Stomach (tissue), 9 donors: Measurements from ENCODE around the gene DQX1. TPM values are rescaled to one million over a fixed set of nuclear protein-coding genes. Genes with fewer than 3 reads are reported as not detected.
"Not testable (repeated sequence)": the region's sequence is repeated elsewhere in the genome, so short reads cannot be mapped to it uniquely, and the experiment has no call there.

Experiments used
- DNase-seq, 2 donors: peaks; one replicate each; pipeline versions ENCODE4 v3.0.0 to v3.0.0-alpha.2; 2013 to 2019
- H3K27ac ChIP-seq, 5 donors: fragments of 200-600 bp in 4 of 5; sonication (generic) in 4 of 5; one replicate each; pipeline ENCODE4 v1.5.1; 2013 to 2019; ENCODE audit warnings: mild to moderate bottlenecking in 1 of 5, moderate library complexity in 1 of 5
- H3K27me3 ChIP-seq, 3 donors: fragments of 200-600 bp; sonication (generic); one replicate each; pipeline ENCODE4 v1.5.1; 2017 to 2019; ENCODE audit warnings: mixed run types in 1 of 3
- H3K36me3 ChIP-seq, 4 donors: fragments of 200-600 bp; sonication (generic); 1 replicate in 3 of 4; 2 replicates in 1 of 4; pipeline ENCODE4 v1.5.1; 2016 to 2019
- H3K4me1 ChIP-seq, 4 donors: fragments of 200-600 bp; sonication (generic); one replicate each; pipeline ENCODE4 v1.5.1; 2016 to 2019
- H3K4me3 ChIP-seq, 4 donors: fragments of 200-600 bp; sonication (generic) in 3 of 4; one replicate each; pipeline ENCODE4 v1.5.1; 2016 to 2019; ENCODE audit warnings: mild to moderate bottlenecking in 1 of 4
- H3K9me3 ChIP-seq, 4 donors: fragments of 200-600 bp; sonication (generic); one replicate each; pipeline ENCODE4 v1.5.1; 2016 to 2019
- CTCF ChIP-seq, 7 experiments: fragments of 450-650 bp in 4 of 7; fragments of 200-600 bp in 3 of 7; sonication (generic) in 3 of 7; IDR thresholded peaks; one replicate each; pipeline ENCODE4 v1.5.1; 2016 to 2019; ENCODE audit warnings: antibody characterized with exemption in 7 of 7, control low read depth in 2 of 7, mild to moderate bottlenecking in 1 of 7
- EP300 ChIP-seq: sonication (generic); formaldehyde crosslinking; IDR thresholded peaks from one replicate; pipeline ENCODE4 v1.6.1; 2017; ENCODE audit warnings: antibody characterized with exemption
- POLR2A ChIP-seq, 4 donors: fragments of 450-650 bp; IDR thresholded peaks; one replicate each; pipeline ENCODE4 v1.6.1; 2016; ENCODE audit warnings: antibody characterized with exemption in 4 of 4, control low read depth in 2 of 4, mild to moderate bottlenecking in 1 of 4, moderate library complexity in 1 of 4
- POLR2AphosphoS5 ChIP-seq, 3 donors: sonication (generic); formaldehyde crosslinking; IDR thresholded peaks; one replicate each; pipeline ENCODE4 v1.6.1; 2016; ENCODE audit warnings: antibody characterized with exemption in 3 of 3
- WGBS, 5 donors: extraction: QIAGEN DNeasy Blood & Tissue Kit in 3 of 5; methylation state at CpG; one replicate each; pipeline versions ENCODE4 v1.1.5 to v1.1.7; 2013 to 2018; 5-methylcytosine and 5-hydroxymethylcytosine counted together
- intact Hi-C: fragments of 100-400 bp; cut with DNase I; formaldehyde crosslinking; loops from one replicate; pipeline ENCODE4 v1.15.1; 2023; ENCODE audit warnings: low total_unique reads
- polyA plus RNA-seq, 3 donors: library from polyadenylated mRNA; stranded (reverse); fragments of 200-250 nt; gene quantifications; one replicate each; pipeline ENCODE4 v1.2.3, GENCODE V29; 2013
- total RNA-seq, 5 donors: library from RNA; depleted of rRNA; stranded (reverse); fragments of >200 nt; gene quantifications; one replicate each; pipeline versions ENCODE4 v1.1.0 to v1.2.3, GENCODE V29; 2014 to 2016
- donor health status: healthy with polysubstance abuse.
- donor health status: Bipolar disorder and iron deficiency.
- donor health status: healthy.

DQX1 gene
- total and polyA plus RNA-seq, 8 donors: 2.1 to 42.6 (median 10.3) TPM

- TF ChIP-seq POLR2AphosphoS5 (IDR thresholded peaks at IDR 0.05) (no peak), POLR2A (IDR thresholded peaks at IDR 0.05) (no peak), CTCF (IDR thresholded peaks at IDR 0.05) (no peak), EP300 (no peak)
- Histone ChIP-seq H3K4me1 (peaks cover 14 to 27% (median 25%) of the 10 kb centered on the region in 4 donors), H3K4me3 (peak overlapping the region; percentile 54 to 82 (median 66)), H3K27ac (peak overlapping the region; percentile 78 to 93 (median 86)), H3K36me3 (peaks cover 14 to 38% (median 33%) of the 10 kb centered on the region in 4 donors), H3K9me3 (no peaks in the 10 kb centered on the region), H3K27me3 (no peaks in the 10 kb centered on the region)
- intact Hi-C loops: no loop called here
- WGBS, 5 donors: 4 to 8% (median 5%) methylated on average over 7 of the region's 7 CpGs
- no peak for DNase-seq
Measured at GRCh38 chr2:74472945-74473258, 53.1 kb downstream of the DQX1 start.

- 0 to 1% (median 0%) methylated on average over 42 to 66 of the region's 66 CpGs for WGBS, 5 donors
- TF ChIP-seq POLR2A (IDR thresholded peaks at IDR 0.05) (peak in 1 of 4 donors; percentile 57), EP300 (no peak), CTCF (IDR thresholded peaks at IDR 0.05) (no peak), POLR2AphosphoS5 (IDR thresholded peaks at IDR 0.05) (peak; percentile 88 to 100 (median 97))
- Histone ChIP-seq H3K4me3 (peak within 1 kb of the TSS; percentile 54 to 82 (median 66)), H3K4me1 (peaks cover 14 to 27% (median 25%) of the 10 kb centered on the region in 4 donors), H3K9me3 (no peaks in the 10 kb centered on the region), H3K27ac (peak within 1 kb of the TSS; percentile 78 to 93 (median 86)), H3K27me3 (no peaks in the 10 kb centered on the region), H3K36me3 (peaks cover 14 to 33% (median 27%) of the 10 kb centered on the region in 4 donors)
- intact Hi-C loops: no loop called here
- DNase-seq: peak; percentile 95 to 98
Measured at GRCh38 chr2:74472086-74472944, 53.7 kb downstream of the DQX1 start, which contains the start of gene MRPL53. MRPL53 (minus strand) TSS chr2:74472680; CDS start chr2:74472660, 20 bp downstream.

GRCh38 chr2:74471332-74472065, 54.5 kb downstream of the DQX1 start:
- H3K27me3 ChIP-seq: no peaks in the 10 kb centered on the region
- TF ChIP-seq EP300: no peak
- TF ChIP-seq CTCF (IDR thresholded peaks at IDR 0.05): no peak
- TF ChIP-seq POLR2AphosphoS5 (IDR thresholded peaks at IDR 0.05): no peak
- peaks cover 14 to 27% (median 26%) of the 10 kb centered on the region in 4 donors for H3K4me1 ChIP-seq
- H3K36me3 ChIP-seq: peaks cover 14 to 25% (median 21%) of the 10 kb centered on the region in 4 donors
- DNase-seq: no peak
- H3K27ac ChIP-seq: peak overlapping the region; percentile 78 to 93 (median 86)
- intact Hi-C loops: no loop called here
- 36 to 59% (median 50%) methylated on average over 16 of the region's 16 CpGs for WGBS, 5 donors
- no peaks in the 10 kb centered on the region for H3K9me3 ChIP-seq
- peak overlapping the region; percentile 54 to 82 (median 66) for H3K4me3 ChIP-seq

GRCh38 chr2:74470742-74471141, 55.3 kb downstream of the DQX1 start:
- DNase-seq, H3K9me3 ChIP-seq, intact Hi-C loops, H3K4me3 ChIP-seq, H3K27me3 ChIP-seq, H3K27ac ChIP-seq: not testable (repeated sequence)
- 91 to 95% (median 94%) methylated on average over 12 of the region's 12 CpGs for WGBS, 5 donors
- peaks cover 14 to 18% (median 17%) of the 10 kb centered on the region in 4 donors for H3K36me3 ChIP-seq
- H3K4me1 ChIP-seq: peaks cover 14 to 35% (median 33%) of the 10 kb centered on the region in 4 donors

Other genes with a start within 250 kb of the DQX1 start
- gene SLC4A5, start 182.8 kb downstream of the DQX1 start, total RNA-seq: 1 to 10 TPM in 3 of 5 donors, under 1 TPM in 1, not detected in 1; 0.58 to 4.8 (median 3.2) TPM
- gene SLC4A5, start 182.8 kb downstream of the DQX1 start, polyA plus RNA-seq: under 1 TPM; 0.12 to 0.46 (median 0.38) TPM
- gene DCTN1, start 145.9 kb downstream of the DQX1 start, total RNA-seq: 100 to 1,000 TPM in 3 of 5 donors, 10 to 100 TPM in 2; 71.2 to 181 (median 122) TPM
- gene DCTN1, start 145.9 kb downstream of the DQX1 start, polyA plus RNA-seq: 10 to 100 TPM; 65.8 to 92.6 (median 83.5) TPM
- gene C2orf81, start 104.6 kb downstream of the DQX1 start, total RNA-seq: 1 to 10 TPM in 2 of 5 donors, not detected in 3; 2.7 to 3.5 TPM
- gene C2orf81, start 104.6 kb downstream of the DQX1 start, polyA plus RNA-seq: 1 to 10 TPM; 1.7 to 2.2 (median 2.1) TPM
- gene WDR54, start 104.5 kb downstream of the DQX1 start, total RNA-seq: 1 to 10 TPM in 4 of 5 donors, not detected in 1; 3.5 to 9.8 (median 7.3) TPM
- 10 to 100 TPM; 10.5 to 12.8 (median 12.5) TPM for gene WDR54, start 104.5 kb downstream of the DQX1 start, polyA plus RNA-seq
- gene RTKN, start 84.3 kb downstream of the DQX1 start, total RNA-seq: 100 to 1,000 TPM in 2 of 5 donors, 10 to 100 TPM in 3; 16.5 to 125 (median 27.4) TPM
- 10 to 100 TPM; 10.8 to 27.3 (median 23.2) TPM for gene RTKN, start 84.3 kb downstream of the DQX1 start, polyA plus RNA-seq
- gene INO80B, start 71.1 kb downstream of the DQX1 start, total RNA-seq: 10 to 100 TPM in 2 of 5 donors, 1 to 10 TPM in 2, not detected in 1; 4.7 to 44.5 (median 11.1) TPM
- gene INO80B, start 71.1 kb downstream of the DQX1 start, polyA plus RNA-seq: 10 to 100 TPM; 32.2 to 52.2 (median 51.9) TPM
- 10 to 100 TPM in 4 of 5 donors, 1 to 10 TPM in 1; 1.8 to 59.4 (median 21.7) TPM for gene WBP1, start 67.8 kb downstream of the DQX1 start, total RNA-seq
- 10 to 100 TPM; 78.9 to 82.4 (median 82.3) TPM for gene WBP1, start 67.8 kb downstream of the DQX1 start, polyA plus RNA-seq
- 100 to 1,000 TPM in 1 of 5 donors, 10 to 100 TPM in 4; 17.5 to 130 (median 65.8) TPM for gene MOGS, start 60.8 kb downstream of the DQX1 start, total RNA-seq
- 10 to 100 TPM; 15.6 to 32.2 (median 30.4) TPM for gene MOGS, start 60.8 kb downstream of the DQX1 start, polyA plus RNA-seq
- gene MRPL53, start 53.6 kb downstream of the DQX1 start, total RNA-seq: 100 to 1,000 TPM in 2 of 5 donors, 10 to 100 TPM in 2, 1 to 10 TPM in 1; 4.6 to 335 (median 18.0) TPM
- 100 to 1,000 TPM in 1 of 3 donors, 10 to 100 TPM in 2; 74.0 to 108 (median 88.6) TPM for gene MRPL53, start 53.6 kb downstream of the DQX1 start, polyA plus RNA-seq
- 10 to 100 TPM; 19.1 to 78.2 (median 51.3) TPM for gene CCDC142, start 43.2 kb downstream of the DQX1 start, total RNA-seq
- 1 to 10 TPM; 3.2 to 3.4 (median 3.2) TPM for gene CCDC142, start 43.2 kb downstream of the DQX1 start, polyA plus RNA-seq
- gene TTC31, start 43.1 kb downstream of the DQX1 start, total RNA-seq: 10 to 100 TPM in 4 of 5 donors, 1 to 10 TPM in 1; 4.7 to 91.2 (median 20.5) TPM
- 10 to 100 TPM; 10.5 to 11.4 (median 10.8) TPM for gene TTC31, start 43.1 kb downstream of the DQX1 start, polyA plus RNA-seq
- 1 to 10 TPM in 2 of 5 donors, not detected in 3; 1.1 to 2.6 TPM for gene LBX2, start 26.6 kb downstream of the DQX1 start, total RNA-seq
- 1 to 10 TPM; 1.1 to 2.3 (median 1.2) TPM for gene LBX2, start 26.6 kb downstream of the DQX1 start, polyA plus RNA-seq
- gene PCGF1, start 18.5 kb downstream of the DQX1 start, total RNA-seq: 10 to 100 TPM in 2 of 5 donors, 1 to 10 TPM in 3; 1.9 to 49.6 (median 6.4) TPM
- 10 to 100 TPM; 14.7 to 20.8 (median 18.1) TPM for gene PCGF1, start 18.5 kb downstream of the DQX1 start, polyA plus RNA-seq
- under 1 TPM in 1 of 5 donors, not detected in 4; 0.73 TPM for gene TLX2, start 11.8 kb downstream of the DQX1 start, total RNA-seq
- under 1 TPM in 1 of 3 donors, not detected in 2; 0.28 TPM for gene TLX2, start 11.8 kb downstream of the DQX1 start, polyA plus RNA-seq
- 100 to 1,000 TPM in 4 of 5 donors, 10 to 100 TPM in 1; 74.4 to 244 (median 173) TPM for gene AUP1, start 3.5 kb upstream of the DQX1 start, total RNA-seq
- gene AUP1, start 3.5 kb upstream of the DQX1 start, polyA plus RNA-seq: 100 to 1,000 TPM in 2 of 3 donors, 10 to 100 TPM in 1; 97.9 to 235 (median 139) TPM
- gene HTRA2, start 3.7 kb upstream of the DQX1 start, total RNA-seq: 10 to 100 TPM in 4 of 5 donors, 1 to 10 TPM in 1; 7.6 to 60.0 (median 23.7) TPM
- gene HTRA2, start 3.7 kb upstream of the DQX1 start, polyA plus RNA-seq: 10 to 100 TPM; 24.4 to 31.2 (median 25.5) TPM
- 10 to 100 TPM in 2 of 5 donors, 1 to 10 TPM in 2, under 1 TPM in 1; 0.89 to 49.0 (median 5.0) TPM for gene LOXL3, start 27.7 kb upstream of the DQX1 start, total RNA-seq
- gene LOXL3, start 27.7 kb upstream of the DQX1 start, polyA plus RNA-seq: 1 to 10 TPM in 2 of 3 donors, under 1 TPM in 1; 0.76 to 1.6 (median 1.1) TPM
- gene DOK1, start 28.5 kb upstream of the DQX1 start, total RNA-seq: 10 to 100 TPM in 3 of 5 donors, 1 to 10 TPM in 2; 5.9 to 89.3 (median 12.2) TPM
- 10 to 100 TPM in 2 of 3 donors, 1 to 10 TPM in 1; 8.8 to 17.7 (median 17.4) TPM for gene DOK1, start 28.5 kb upstream of the DQX1 start, polyA plus RNA-seq
- 10 to 100 TPM in 1 of 5 donors, 1 to 10 TPM in 1, under 1 TPM in 1, not detected in 2; 0.18 to 27.1 (median 3.5) TPM for gene M1AP, start 122.1 kb upstream of the DQX1 start, total RNA-seq
- under 1 TPM in 2 of 3 donors, not detected in 1; 0.20 to 0.31 TPM for gene M1AP, start 122.1 kb upstream of the DQX1 start, polyA plus RNA-seq
- 10 to 100 TPM in 2 of 5 donors, 1 to 10 TPM in 3; 2.6 to 65.3 (median 4.2) TPM for gene SEMA4F, start 128.0 kb upstream of the DQX1 start, total RNA-seq
- 1 to 10 TPM in 1 of 3 donors, under 1 TPM in 2; 0.46 to 1.6 (median 0.98) TPM for gene SEMA4F, start 128.0 kb upstream of the DQX1 start, polyA plus RNA-seq